GM19328 (cell line): ENCODE results near the gene UMOD.
"Not testable (repeated sequence)": the region's sequence is repeated elsewhere in the genome, so short reads cannot be mapped to it uniquely, and the experiment has no call there.

Experiments used
- ATAC-seq: cut with Tn5 transposase; IDR thresholded peaks from one replicate; pipeline ENCODE4 v1.9.1; 2021; ENCODE audit warnings: mild to moderate bottlenecking, moderate library complexity; ENCODE audit not compliant: unreplicated experiment

The UMOD gene

GRCh38 chr16:20322696-20323095 is 29.8 kb downstream of the UMOD start:
- no peak for ATAC-seq

GRCh38 chr16:20321671-20322070 is 30.8 kb downstream of the UMOD start:
- no peak for ATAC-seq

- not testable (repeated sequence) for ATAC-seq
These were observed 31.5 kb downstream of the UMOD start for GRCh38 chr16:20321051-20321450.

- no peak for ATAC-seq
These were observed 31.9 kb downstream of the UMOD start for GRCh38 chr16:20320592-20320991.

GRCh38 chr16:20320178-20320577 is 32.3 kb downstream of the UMOD start:
- no peak for ATAC-seq

- no peak for ATAC-seq
These were observed 33.1 kb downstream of the UMOD start for GRCh38 chr16:20319406-20319805.

GRCh38 chr16:20318437-20318836 is 34.1 kb downstream of the UMOD start:
- no peak for ATAC-seq

GRCh38 chr16:20318006-20318405 is 34.5 kb downstream of the UMOD start:
- ATAC-seq: no peak

- no peak for ATAC-seq
These were observed 35.4 kb downstream of the UMOD start for GRCh38 chr16:20317117-20317516.

GRCh38 chr16:20316715-20317114 is 35.8 kb downstream of the UMOD start:
- ATAC-seq: no peak

- no peak for ATAC-seq
These were observed 36.8 kb downstream of the UMOD start for GRCh38 chr16:20315764-20316163.

GRCh38 chr16:20314575-20314974 is 37.9 kb downstream of the UMOD start:
- ATAC-seq: no peak

- no peak for ATAC-seq
These were observed 38.8 kb downstream of the UMOD start for GRCh38 chr16:20313741-20314140.

GRCh38 chr16:20312536-20313095 is 39.9 kb downstream of the UMOD start:
- not testable (repeated sequence) for ATAC-seq

- ATAC-seq: no peak
These were observed 41.0 kb downstream of the UMOD start for GRCh38 chr16:20311548-20311947.

- no peak for ATAC-seq
These were observed 41.8 kb downstream of the UMOD start for GRCh38 chr16:20310421-20311395.

- no peak for ATAC-seq
These were observed 42.7 kb downstream of the UMOD start for GRCh38 chr16:20309786-20310185.

GRCh38 chr16:20308801-20309590 is 43.5 kb downstream of the UMOD start:
- no peak for ATAC-seq

- no peak for ATAC-seq
These were observed 44.2 kb downstream of the UMOD start for GRCh38 chr16:20308266-20308665.

GRCh38 chr16:20307791-20308190 is 44.7 kb downstream of the UMOD start:
- ATAC-seq: no peak

GRCh38 chr16:20307240-20307671 is 45.3 kb downstream of the UMOD start:
- no peak for ATAC-seq
